GM19455 (cell line): ENCODE data around the gene RNF8.
"Not testable (repeated sequence)": the region's sequence is repeated elsewhere in the genome, so short reads cannot be mapped to it uniquely, and the experiment has no call there.

Experiments
- ATAC-seq: cut with Tn5 transposase; IDR thresholded peaks from one replicate; pipeline ENCODE4 v1.9.1; 2021; ENCODE audit not compliant: unreplicated experiment

RNF8 gene

GRCh38 chr6:37442416-37443215 is 88.8 kb downstream of the RNF8 start:
- ATAC-seq = no peak

GRCh38 chr6:37443216-37443542 is 89.4 kb downstream of the RNF8 start:
- ATAC-seq = not testable (repeated sequence)
